OCI-LY3 (cell line): ENCODE data around the gene MACO1.

Experiments
- H2AFZ ChIP-seq: fragments of 200-600, 300-600 bp; shearing (Covaris generic); 2 replicates; pipeline ENCODE4 v1.6.0; 2014; ENCODE audit warnings: antibody characterized with exemption, low read depth, low read length
- H3K27ac ChIP-seq: fragments of 200-600, 300-600 bp; sonication (generic); 2 replicates; pipeline ENCODE4 v1.5.1; 2014; ENCODE audit warnings: mild to moderate bottlenecking, low read length, moderate library complexity, mixed read lengths
- H3K27me3 ChIP-seq: fragments of 200-600, 300-600 bp; sonication (generic); 2 replicates; pipeline ENCODE4 v1.6.1; 2014; ENCODE audit warnings: low read depth, low read length, mixed read lengths
- H3K36me3 ChIP-seq: fragments of 200-600, 300-600 bp; sonication (generic); replicated peaks from 2 replicates; pipeline ENCODE3; 2014; ENCODE audit warnings: low read depth, low read length, mixed read lengths
- H3K4me1 ChIP-seq: fragments of 300-600, 200-600 bp; sonication (generic); 2 replicates; pipeline ENCODE4 v1.6.1; 2014; ENCODE audit warnings: low read length, mixed read lengths
- H3K4me2 ChIP-seq: fragments of 200-600, 300-600 bp; sonication (generic); 2 replicates; pipeline ENCODE4 v1.6.1; 2014; ENCODE audit warnings: low read length, mixed read lengths
- H3K4me3 ChIP-seq: fragments of 300-600, 200-600 bp; sonication (generic); 2 replicates; pipeline ENCODE4 v1.5.1; 2014; ENCODE audit warnings: antibody characterized with exemption, mild to moderate bottlenecking, low read length, moderate library complexity
- H3K79me2 ChIP-seq: fragments of 300-600, 200-600 bp; shearing (Covaris generic); 2 replicates; pipeline ENCODE4 v1.6.1; 2014; ENCODE audit warnings: mild to moderate bottlenecking, low read length, mixed read lengths
- H3K9ac ChIP-seq: fragments of 300-600, 200-600 bp; shearing (Covaris generic); 2 replicates; pipeline ENCODE4 v1.6.0; 2014; ENCODE audit warnings: mild to moderate bottlenecking, low read length, moderate library complexity
- H3K9me3 ChIP-seq: fragments of 200-600, 300-600 bp; shearing (Covaris generic); 2 replicates; pipeline ENCODE4 v1.6.1; 2014; ENCODE audit warnings: low read length, mixed read lengths; ENCODE audit not compliant: insufficient read depth
- H4K20me1 ChIP-seq: fragments of 200-600, 300-600 bp; sonication (generic); 2 replicates; pipeline ENCODE4 v1.6.1; 2016; ENCODE audit warnings: low read length, mixed read lengths; ENCODE audit not compliant: insufficient read depth
- CTCF ChIP-seq: fragments of 200-600, 300-600 bp; sonication (generic); IDR thresholded peaks from 2 replicates; pipeline ENCODE4 v1.5.1; 2014; ENCODE audit warnings: antibody characterized with exemption, low read length, low read depth
- EZH2phosphoT487 ChIP-seq: fragments of 200-600 bp; shearing (Covaris generic); IDR thresholded peaks from 2 replicates; pipeline ENCODE4 v1.6.1; 2018; ENCODE audit warnings: antibody characterized with exemption, mixed run types, low read depth

MACO1 gene

GRCh38 chr1:25530186-25531081 lies 99.7 kb downstream of the MACO1 start:
- Histone ChIP-seq H3K27me3 (peaks cover under 1% of the 10 kb centered on the region; the same call in 1 of the 2 replicates), H3K4me2 (no peak overlapping the region), H3K36me3 (no peaks in the 10 kb centered on the region), H3K9me3 (no peaks in the 10 kb centered on the region), H2AFZ (no peak overlapping the region), H3K9ac (no peak overlapping the region), H3K79me2 (no peaks in the 10 kb centered on the region), H4K20me1 (no peaks in the 10 kb centered on the region), H3K4me1 (no peaks in the 10 kb centered on the region), H3K27ac (no peak overlapping the region), H3K4me3 (no peak overlapping the region)
- TF ChIP-seq EZH2phosphoT487 (no peak), CTCF (no peak)

DNA sequence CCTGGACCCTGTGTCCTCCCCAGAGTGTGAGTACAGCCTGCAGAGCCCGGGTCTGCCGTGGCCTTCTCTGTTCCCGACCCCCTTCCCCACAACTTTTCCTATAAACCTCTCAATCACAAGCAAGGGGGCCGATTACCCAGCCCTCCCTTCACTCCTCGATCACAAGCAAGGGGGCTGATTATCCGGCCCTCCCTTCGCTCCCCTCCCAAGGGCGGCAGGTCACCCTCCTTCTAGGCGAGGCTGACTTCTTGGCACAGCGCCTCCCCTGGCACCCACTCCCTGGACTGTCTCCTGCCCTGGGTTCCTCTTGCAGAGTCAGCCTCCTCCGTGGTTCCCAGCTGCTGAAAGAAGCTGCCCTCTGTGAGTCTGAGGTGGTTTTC lies 100.4 kb downstream of the MACO1 start:
- Histone ChIP-seq H4K20me1 (no peaks in the 10 kb centered on the region), H3K4me2 (no peak overlapping the region), H3K9ac (no peak overlapping the region), H3K4me1 (no peaks in the 10 kb centered on the region), H3K36me3 (no peaks in the 10 kb centered on the region), H3K27ac (no peak overlapping the region), H3K9me3 (no peaks in the 10 kb centered on the region), H3K27me3 (no peaks in the 10 kb centered on the region), H2AFZ (no peak overlapping the region), H3K4me3 (no peak overlapping the region), H3K79me2 (no peaks in the 10 kb centered on the region)
- TF ChIP-seq EZH2phosphoT487, result no peak

DNA sequence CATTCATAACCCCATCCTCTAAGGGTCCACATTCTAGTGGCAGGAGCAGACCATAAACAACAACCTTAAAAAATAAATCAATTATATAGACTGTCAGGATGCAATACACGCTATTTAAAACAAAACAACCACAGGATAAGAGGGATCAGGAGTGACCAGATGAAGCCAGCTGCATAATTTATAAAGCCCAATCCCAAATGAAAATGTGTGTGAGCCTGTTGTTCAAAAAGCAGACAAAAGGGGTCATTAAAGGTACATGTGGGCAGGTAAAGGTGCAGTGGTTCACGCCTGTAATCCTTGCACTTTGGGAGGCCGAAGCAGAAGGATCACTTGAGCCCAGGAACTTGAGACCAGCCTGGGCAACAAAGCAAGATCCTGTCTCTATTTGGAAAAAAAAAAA lies 102.3 kb downstream of the MACO1 start:
- Histone ChIP-seq H2AFZ (no peak overlapping the region), H3K4me2 (no peak overlapping the region), H3K27ac (no peak overlapping the region), H3K9ac (no peak overlapping the region), H3K4me3 (no peak overlapping the region), H4K20me1 (no peaks in the 10 kb centered on the region), H3K9me3 (no peaks in the 10 kb centered on the region), H3K79me2 (no peaks in the 10 kb centered on the region), H3K36me3 (no peaks in the 10 kb centered on the region), H3K27me3 (no peaks in the 10 kb centered on the region), H3K4me1 (no peaks in the 10 kb centered on the region)
- TF ChIP-seq CTCF (no peak), EZH2phosphoT487 (no peak)

GRCh38 chr1:25533775-25534409 lies 103.2 kb downstream of the MACO1 start:
- H3K4me3 ChIP-seq, result no peak overlapping the region
- H3K79me2 ChIP-seq, result no peaks in the 10 kb centered on the region
- H3K9me3 ChIP-seq, result no peaks in the 10 kb centered on the region
- H3K36me3 ChIP-seq, result no peaks in the 10 kb centered on the region
- H4K20me1 ChIP-seq, result no peaks in the 10 kb centered on the region
- TF ChIP-seq CTCF (no peak), EZH2phosphoT487 (no peak)
- H3K4me1 ChIP-seq, result no peaks in the 10 kb centered on the region
- no peak overlapping the region for H3K27ac ChIP-seq
- no peak overlapping the region for H3K4me2 ChIP-seq
- no peak overlapping the region for H3K9ac ChIP-seq
- H2AFZ ChIP-seq, result no peak overlapping the region
- no peaks in the 10 kb centered on the region for H3K27me3 ChIP-seq
